HepG2 (cell line): ENCODE data around the gene PRSS8. TPM values are rescaled to one million over a fixed set of nuclear protein-coding genes. Genes with fewer than 3 reads are reported as not detected.
A peak's percentile ranks its signal among the peaks of the same experiment; 100 is the strongest.

Source experiments
- GATAD2A ChIP-seq: IDR thresholded peaks from 2 replicates; pipeline ENCODE4 v1.6.1; 2016
- NCOA1 ChIP-seq: sonication (generic); formaldehyde crosslinking; IDR thresholded peaks from 2 replicates; pipeline ENCODE4 v1.9.0; 2021; ENCODE audit warnings: missing genetic modification reagents
- PHF20 ChIP-seq: sonication (generic); formaldehyde crosslinking; IDR thresholded peaks from 2 replicates; pipeline ENCODE4 v1.5.0; 2020; ENCODE audit warnings: mild to moderate bottlenecking, missing genetic modification reagents
- POLR2A ChIP-seq, 2 experiments: IDR thresholded peaks; 2 replicates each; pipeline ENCODE4 v1.6.1; 2011; ENCODE audit warnings: low read depth in 2 of 2, low read length in 2 of 2, mild to moderate bottlenecking in 1 of 2, moderate library complexity in 1 of 2; ENCODE audit not compliant: insufficient read depth in 1 of 2
- SP5 ChIP-seq: IDR thresholded peaks from 2 replicates; pipeline ENCODE4 v1.6.1; 2016; ENCODE audit warnings: low read depth, borderline replicate concordance
- TCF12 ChIP-seq, 2 experiments: fragments of 450-650 bp in 1 of 2; sonication (generic) in 1 of 2; formaldehyde crosslinking in 1 of 2; IDR thresholded peaks; 2 replicates each; pipeline versions ENCODE4 v1.6.1 to v1.8.0; 2017 to 2022; ENCODE audit warnings: antibody characterized with exemption in 1 of 2, mild to moderate bottlenecking in 1 of 2, missing genetic modification reagents in 1 of 2, moderate library complexity in 1 of 2
- TOE1 ChIP-seq: sonication (generic); formaldehyde crosslinking; IDR thresholded peaks from 2 replicates; pipeline ENCODE4 v1.4.0; 2020; ENCODE audit warnings: mild to moderate bottlenecking, missing genetic modification reagents
- ZNF253 ChIP-seq: sonication (generic); formaldehyde crosslinking; IDR thresholded peaks from 2 replicates; pipeline ENCODE4 v1.8.0; 2022; ENCODE audit warnings: mild to moderate bottlenecking, missing genetic modification reagents, borderline replicate concordance
- ZNF256 ChIP-seq: sonication (generic); formaldehyde crosslinking; conservative IDR thresholded peaks from 2 replicates; pipeline ENCODE4 v1.4.0; 2020; ENCODE audit warnings: missing genetic modification reagents
- polyA plus RNA-seq, 8 experiments: library from polyadenylated mRNA; depleted of rRNA in 3 of 8; stranded (reverse) in 7 of 8; unstranded in 1 of 8; fragments of >200 nt; fragmentation: Illumina TruSeq in 4 of 8; extraction: Trizol in 4 of 8; gene quantifications; 2 replicates each; pipeline versions ENCODE4 v1.2.1 to v1.2.3, GENCODE V29; 2011 to 2016; ENCODE audit warnings: low read depth in 4 of 8, missing spikeins in 1 of 8, mixed read lengths in 1 of 8; ENCODE audit not compliant: insufficient read depth in 1 of 8
- total RNA-seq, 5 experiments: library from RNA; depleted of rRNA; stranded (reverse); fragments of >200 nt; fragmentation: Illumina TruSeq; extraction: Trizol; gene quantifications; 2 replicates each; pipeline ENCODE4 v1.2.3, GENCODE V29; 2016; ENCODE audit warnings: low read depth in 1 of 5
- TF ChIP-seq, protein P1 (sequence below), 2 experiments: sonication (generic) in 1 of 2; formaldehyde crosslinking in 1 of 2; IDR thresholded peaks; 2 replicates each; pipeline versions ENCODE4 v1.6.1 to v1.9.0; 2014 to 2022; ENCODE audit warnings: antibody characterized with exemption in 1 of 2, borderline replicate concordance in 1 of 2, inconsistent platforms in 1 of 2, low read depth in 1 of 2, missing genetic modification reagents in 1 of 2
- TF ChIP-seq, protein P2 (sequence below): sonication (generic); formaldehyde crosslinking; IDR thresholded peaks from 2 replicates; pipeline ENCODE4 v1.4.0; 2020; ENCODE audit warnings: low read depth, mild to moderate bottlenecking, missing genetic modification reagents
- TF ChIP-seq, protein P3 (sequence below): IDR thresholded peaks from 2 replicates; pipeline ENCODE4 v1.6.1; 2016; ENCODE audit warnings: missing compliant biosample characterization, missing genetic modification reagents, borderline replicate concordance
- TF ChIP-seq, protein P4 (sequence below): IDR thresholded peaks from 2 replicates; pipeline ENCODE4 v1.6.1; 2016
- TF ChIP-seq, protein P5 (sequence below): sonication (generic); formaldehyde crosslinking; IDR thresholded peaks from 2 replicates; pipeline ENCODE4 v1.4.0; 2020; ENCODE audit warnings: missing genetic modification reagents

Gene PRSS8
- total and polyA plus RNA-seq, 2 of the 13 experiments (the other 11 are each of a cell fraction or from before 2014, with no cell fraction given) = 2.6 to 7.2 TPM

DNA sequence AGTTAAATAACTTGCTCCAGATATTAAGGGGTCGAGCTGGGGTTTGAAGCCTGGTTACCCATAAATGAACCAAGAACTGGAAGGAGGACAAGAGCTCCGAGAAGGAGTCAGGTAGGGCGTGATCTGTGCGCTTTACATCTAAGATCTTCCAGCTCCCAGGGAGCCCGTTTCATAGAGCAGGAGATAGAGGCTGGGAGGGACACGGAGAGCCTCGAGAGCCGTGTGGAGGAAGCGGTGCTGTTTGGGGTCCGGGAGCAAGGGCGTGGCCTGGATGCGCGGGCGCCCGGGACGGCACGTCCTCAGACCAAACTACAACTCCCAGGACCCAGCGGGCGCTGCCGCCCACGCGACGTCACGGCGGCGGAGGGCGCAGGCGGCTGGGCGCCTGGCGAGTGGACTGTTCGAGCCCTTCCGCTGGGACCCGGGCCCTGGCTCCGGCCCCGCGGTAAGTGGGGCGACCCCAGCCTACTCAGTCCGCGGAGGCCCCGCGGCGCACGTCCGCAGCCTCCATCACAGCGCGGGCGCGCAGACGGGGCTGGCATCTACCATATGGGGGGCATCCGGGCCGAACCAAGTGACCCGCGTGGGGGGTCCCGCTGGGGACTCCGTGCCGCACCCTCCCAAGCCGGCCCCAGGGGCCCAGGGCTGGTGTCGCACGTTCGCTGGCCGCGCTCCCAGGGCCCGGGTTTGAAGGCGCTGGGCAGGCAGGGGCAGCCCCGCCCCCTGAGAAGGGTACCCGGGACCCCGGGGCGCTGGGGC, 27.3 kb downstream of the PRSS8 start, which contains the start of gene BCKDK (continued):
- TF ChIP-seq, protein P1, sequence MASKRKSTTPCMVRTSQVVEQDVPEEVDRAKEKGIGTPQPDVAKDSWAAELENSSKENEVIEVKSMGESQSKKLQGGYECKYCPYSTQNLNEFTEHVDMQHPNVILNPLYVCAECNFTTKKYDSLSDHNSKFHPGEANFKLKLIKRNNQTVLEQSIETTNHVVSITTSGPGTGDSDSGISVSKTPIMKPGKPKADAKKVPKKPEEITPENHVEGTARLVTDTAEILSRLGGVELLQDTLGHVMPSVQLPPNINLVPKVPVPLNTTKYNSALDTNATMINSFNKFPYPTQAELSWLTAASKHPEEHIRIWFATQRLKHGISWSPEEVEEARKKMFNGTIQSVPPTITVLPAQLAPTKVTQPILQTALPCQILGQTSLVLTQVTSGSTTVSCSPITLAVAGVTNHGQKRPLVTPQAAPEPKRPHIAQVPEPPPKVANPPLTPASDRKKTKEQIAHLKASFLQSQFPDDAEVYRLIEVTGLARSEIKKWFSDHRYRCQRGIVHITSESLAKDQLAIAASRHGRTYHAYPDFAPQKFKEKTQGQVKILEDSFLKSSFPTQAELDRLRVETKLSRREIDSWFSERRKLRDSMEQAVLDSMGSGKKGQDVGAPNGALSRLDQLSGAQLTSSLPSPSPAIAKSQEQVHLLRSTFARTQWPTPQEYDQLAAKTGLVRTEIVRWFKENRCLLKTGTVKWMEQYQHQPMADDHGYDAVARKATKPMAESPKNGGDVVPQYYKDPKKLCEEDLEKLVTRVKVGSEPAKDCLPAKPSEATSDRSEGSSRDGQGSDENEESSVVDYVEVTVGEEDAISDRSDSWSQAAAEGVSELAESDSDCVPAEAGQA (IDR thresholded peaks at IDR 0.05; ENCODE audit: low read depth) = peak; percentile 96
- TF ChIP-seq, protein P1 (CRISPR knock-in tag; IDR thresholded peaks at IDR 0.05; ENCODE audit: borderline replicate concordance) = no peak; the same call in 1 of the 2 replicates
- TF ChIP-seq TOE1 (CRISPR knock-in tag) (no peak), POLR2A (IDR thresholded peaks at IDR 0.05; ENCODE audit: insufficient read depth in 1 of 2, low read depth in 2 of 2, low read length in 2 of 2) (peak; percentile 50 to 84), ZNF253 (CRISPR knock-in tag) (peak; percentile 74; the same call in 1 of the 2 replicates), ZNF256 (no peak), SP5 (CRISPR knock-in tag) (peak; percentile 73; the same call in 1 of the 2 replicates), PHF20 (peak; percentile 70), TCF12 (IDR thresholded peaks at IDR 0.05) (no peak), TCF12 (CRISPR knock-in tag; IDR thresholded peaks at IDR 0.05) (peak; percentile 75), NCOA1 (no peak), GATAD2A (CRISPR knock-in tag) (no peak; the same call in 1 of the 2 replicates)
- TF ChIP-seq, protein P2, sequence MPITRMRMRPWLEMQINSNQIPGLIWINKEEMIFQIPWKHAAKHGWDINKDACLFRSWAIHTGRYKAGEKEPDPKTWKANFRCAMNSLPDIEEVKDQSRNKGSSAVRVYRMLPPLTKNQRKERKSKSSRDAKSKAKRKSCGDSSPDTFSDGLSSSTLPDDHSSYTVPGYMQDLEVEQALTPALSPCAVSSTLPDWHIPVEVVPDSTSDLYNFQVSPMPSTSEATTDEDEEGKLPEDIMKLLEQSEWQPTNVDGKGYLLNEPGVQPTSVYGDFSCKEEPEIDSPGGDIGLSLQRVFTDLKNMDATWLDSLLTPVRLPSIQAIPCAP = no peak
- TF ChIP-seq, protein P3, sequence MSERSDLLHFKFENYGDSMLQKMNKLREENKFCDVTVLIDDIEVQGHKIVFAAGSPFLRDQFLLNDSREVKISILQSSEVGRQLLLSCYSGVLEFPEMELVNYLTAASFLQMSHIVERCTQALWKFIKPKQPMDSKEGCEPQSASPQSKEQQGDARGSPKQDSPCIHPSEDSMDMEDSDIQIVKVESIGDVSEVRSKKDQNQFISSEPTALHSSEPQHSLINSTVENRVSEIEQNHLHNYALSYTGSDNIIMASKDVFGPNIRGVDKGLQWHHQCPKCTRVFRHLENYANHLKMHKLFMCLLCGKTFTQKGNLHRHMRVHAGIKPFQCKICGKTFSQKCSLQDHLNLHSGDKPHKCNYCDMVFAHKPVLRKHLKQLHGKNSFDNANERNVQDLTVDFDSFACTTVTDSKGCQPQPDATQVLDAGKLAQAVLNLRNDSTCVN = no peak
- TF ChIP-seq, protein P4, sequence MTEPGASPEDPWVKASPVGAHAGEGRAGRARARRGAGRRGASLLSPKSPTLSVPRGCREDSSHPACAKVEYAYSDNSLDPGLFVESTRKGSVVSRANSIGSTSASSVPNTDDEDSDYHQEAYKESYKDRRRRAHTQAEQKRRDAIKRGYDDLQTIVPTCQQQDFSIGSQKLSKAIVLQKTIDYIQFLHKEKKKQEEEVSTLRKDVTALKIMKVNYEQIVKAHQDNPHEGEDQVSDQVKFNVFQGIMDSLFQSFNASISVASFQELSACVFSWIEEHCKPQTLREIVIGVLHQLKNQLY (CRISPR knock-in tag) = peak; percentile 62; the same call in 1 of the 2 replicates
- TF ChIP-seq, protein P5, sequence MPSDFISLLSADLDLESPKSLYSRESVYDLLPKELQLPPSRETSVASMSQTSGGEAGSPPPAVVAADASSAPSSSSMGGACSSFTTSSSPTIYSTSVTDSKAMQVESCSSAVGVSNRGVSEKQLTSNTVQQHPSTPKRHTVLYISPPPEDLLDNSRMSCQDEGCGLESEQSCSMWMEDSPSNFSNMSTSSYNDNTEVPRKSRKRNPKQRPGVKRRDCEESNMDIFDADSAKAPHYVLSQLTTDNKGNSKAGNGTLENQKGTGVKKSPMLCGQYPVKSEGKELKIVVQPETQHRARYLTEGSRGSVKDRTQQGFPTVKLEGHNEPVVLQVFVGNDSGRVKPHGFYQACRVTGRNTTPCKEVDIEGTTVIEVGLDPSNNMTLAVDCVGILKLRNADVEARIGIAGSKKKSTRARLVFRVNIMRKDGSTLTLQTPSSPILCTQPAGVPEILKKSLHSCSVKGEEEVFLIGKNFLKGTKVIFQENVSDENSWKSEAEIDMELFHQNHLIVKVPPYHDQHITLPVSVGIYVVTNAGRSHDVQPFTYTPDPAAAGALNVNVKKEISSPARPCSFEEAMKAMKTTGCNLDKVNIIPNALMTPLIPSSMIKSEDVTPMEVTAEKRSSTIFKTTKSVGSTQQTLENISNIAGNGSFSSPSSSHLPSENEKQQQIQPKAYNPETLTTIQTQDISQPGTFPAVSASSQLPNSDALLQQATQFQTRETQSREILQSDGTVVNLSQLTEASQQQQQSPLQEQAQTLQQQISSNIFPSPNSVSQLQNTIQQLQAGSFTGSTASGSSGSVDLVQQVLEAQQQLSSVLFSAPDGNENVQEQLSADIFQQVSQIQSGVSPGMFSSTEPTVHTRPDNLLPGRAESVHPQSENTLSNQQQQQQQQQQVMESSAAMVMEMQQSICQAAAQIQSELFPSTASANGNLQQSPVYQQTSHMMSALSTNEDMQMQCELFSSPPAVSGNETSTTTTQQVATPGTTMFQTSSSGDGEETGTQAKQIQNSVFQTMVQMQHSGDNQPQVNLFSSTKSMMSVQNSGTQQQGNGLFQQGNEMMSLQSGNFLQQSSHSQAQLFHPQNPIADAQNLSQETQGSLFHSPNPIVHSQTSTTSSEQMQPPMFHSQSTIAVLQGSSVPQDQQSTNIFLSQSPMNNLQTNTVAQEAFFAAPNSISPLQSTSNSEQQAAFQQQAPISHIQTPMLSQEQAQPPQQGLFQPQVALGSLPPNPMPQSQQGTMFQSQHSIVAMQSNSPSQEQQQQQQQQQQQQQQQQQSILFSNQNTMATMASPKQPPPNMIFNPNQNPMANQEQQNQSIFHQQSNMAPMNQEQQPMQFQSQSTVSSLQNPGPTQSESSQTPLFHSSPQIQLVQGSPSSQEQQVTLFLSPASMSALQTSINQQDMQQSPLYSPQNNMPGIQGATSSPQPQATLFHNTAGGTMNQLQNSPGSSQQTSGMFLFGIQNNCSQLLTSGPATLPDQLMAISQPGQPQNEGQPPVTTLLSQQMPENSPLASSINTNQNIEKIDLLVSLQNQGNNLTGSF = no peak
